ENCODE data around the gene CBR3. TPM values are rescaled to one million over a fixed set of nuclear protein-coding genes. Genes with fewer than 3 reads are reported as not detected.

Gene CBR3
- total RNA-seq, 4 donors from 2014 or later, result 3.4 to 5.1 TPM; not detected in 2

DNA sequence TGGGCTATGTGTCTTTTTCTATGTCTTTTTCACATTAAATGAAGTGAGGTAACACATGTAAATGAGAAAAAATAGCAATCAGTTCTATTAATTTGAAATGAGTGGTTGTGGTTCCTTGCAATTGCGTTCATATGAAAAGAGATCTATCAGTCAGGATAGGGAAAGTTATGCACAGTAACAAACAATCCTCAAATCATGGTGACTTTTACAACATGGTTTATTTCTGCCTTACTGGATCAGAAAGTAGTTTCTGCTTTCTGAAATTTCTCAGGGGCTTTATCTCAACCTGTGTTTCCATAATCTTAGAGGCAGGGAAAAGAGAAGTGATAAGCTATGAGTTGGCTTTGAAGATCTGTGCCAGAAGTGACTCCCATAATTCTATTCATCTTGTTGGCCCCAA, 60.7 kb downstream of the CBR3 start:
- in situ Hi-C loops (cut with MboI; ENCODE audit: low pct_ligation_motif_present in 1 of 4, low pct_unique_long_range_greater_than_20kb in 1 of 4, low sequenced_read_pairs in 3 of 4), result no loop called here
- 83 to 95% methylated on average over 1 of the region's 1 CpG for WGBS, 2 donors (ENCODE audit: low coverage in 1 of 2)

More for the DNA sequence above, 60.7 kb downstream of the CBR3 start:
- TF ChIP-seq POLR2AphosphoS5 (IDR thresholded peaks at IDR 0.05), result no peak
- Histone ChIP-seq H3K27me3 (no peaks in the 10 kb centered on the region), H3K36me3 (no peaks in the 10 kb centered on the region), H3K9me3 (no peaks in the 10 kb centered on the region), H3K27ac (no peak overlapping the region), H3K4me3 (no peak overlapping the region), H3K4me1 (peaks cover 0 to 22% (median 11%) of the 10 kb centered on the region in 4 donors)
- intact Hi-C loops (cut with DNase I; ENCODE audit: low total_unique reads), result no loop called here
- no peak for DNase-seq

Other genes starting within 250 kb of the CBR3 start
- 10 to 100 TPM in 3 of 4 donors, 1 to 10 TPM in 1; 5.4 to 35.9 (median 29.4) TPM for gene SETD4, start 74.6 kb upstream of the CBR3 start, total RNA-seq
- gene CBR1, start 65.1 kb upstream of the CBR3 start, total RNA-seq, result 100 to 1,000 TPM; 277 to 625 (median 324) TPM
- 10 to 100 TPM; 49.4 to 74.4 (median 61.0) TPM for gene DOP1B, start 21.7 kb downstream of the CBR3 start, total RNA-seq
- 100 to 1,000 TPM in 1 of 4 donors, 10 to 100 TPM in 3; 33.7 to 127 (median 56.8) TPM for gene MORC3, start 185.1 kb downstream of the CBR3 start, total RNA-seq

Measured in transverse colon (tissue), 4 donors.